NCI-H1436 treated with DMSO at 0.1 percent for 48 hours (cell line): ENCODE data around the gene KIAA0040.
A peak's percentile ranks its signal among the peaks of the same experiment; 100 is the strongest.

Experiments
- DNase-seq: peaks from one replicate; lab custom pipeline; 2025; lab: John Stamatoyannopoulos, UW

Gene KIAA0040

DNA sequence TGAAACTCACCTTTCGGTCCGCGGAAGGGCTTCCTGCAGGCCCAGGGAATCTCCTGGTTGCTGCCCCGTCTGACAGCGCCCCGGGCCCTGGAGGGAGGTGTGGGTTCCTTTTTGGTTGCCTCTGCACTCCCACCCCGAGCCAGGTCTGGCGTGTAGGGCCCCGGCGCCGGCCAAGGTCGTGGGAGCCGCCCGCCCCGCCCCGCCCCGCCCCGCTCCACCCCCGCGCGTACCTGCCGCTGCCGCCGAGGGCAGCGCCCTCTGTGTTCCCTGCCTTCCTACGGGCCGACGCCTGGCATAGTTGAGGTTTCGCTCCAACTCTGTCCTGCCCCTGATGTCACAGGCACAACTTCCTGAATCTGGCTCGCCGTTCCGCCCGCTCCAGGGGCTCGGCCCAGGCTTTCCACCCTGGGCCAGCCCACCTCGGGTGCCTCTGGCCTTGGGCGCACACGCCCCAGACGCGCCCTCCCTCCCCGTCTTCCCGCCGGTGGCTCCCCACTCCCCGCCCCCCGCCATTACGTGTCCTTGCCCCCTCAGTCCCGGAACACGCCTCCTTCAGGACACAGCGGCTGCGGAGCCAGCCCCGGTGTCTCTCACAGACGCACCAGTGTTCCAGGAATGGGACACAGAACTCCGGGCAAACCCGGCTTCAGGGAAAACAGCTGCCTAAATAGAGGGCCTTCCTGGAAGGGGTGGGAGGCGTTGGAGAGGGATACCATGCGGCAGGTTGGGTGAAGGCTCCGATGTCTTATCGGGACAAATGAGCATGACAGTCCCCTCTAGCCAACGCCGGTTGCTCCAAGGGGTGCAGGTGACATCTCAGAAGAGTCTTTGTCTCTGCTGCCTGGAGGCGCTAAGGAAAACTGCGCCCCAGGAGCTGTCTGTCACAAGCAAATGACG, at the start of gene KIAA0040:
Gene KIAA0040 (minus strand): TSS at position 147 of the 897 bp plus-strand sequence. CDS start 31,763 bp downstream, outside the sequence.
- no peak for DNase-seq

DNA sequence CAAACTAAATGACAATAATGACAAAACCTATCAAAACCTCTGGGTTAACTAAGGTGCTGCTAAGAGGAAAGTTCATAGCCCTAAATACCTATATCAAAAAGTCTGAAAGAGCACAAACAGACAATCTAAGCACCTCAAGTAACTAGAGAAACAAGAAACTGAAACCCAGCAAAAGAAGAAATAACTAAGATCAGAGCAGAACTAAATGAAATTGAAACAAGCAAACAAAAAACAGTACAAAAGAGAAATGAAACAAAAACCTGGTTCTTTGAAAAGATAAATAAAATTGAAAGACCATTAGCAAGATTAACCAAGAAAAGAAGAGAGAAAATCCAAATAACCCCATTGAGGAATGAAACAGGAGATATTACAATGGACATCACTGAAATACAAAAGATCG, 44.8 kb upstream of the KIAA0040 start:
- no peak for DNase-seq

DNA sequence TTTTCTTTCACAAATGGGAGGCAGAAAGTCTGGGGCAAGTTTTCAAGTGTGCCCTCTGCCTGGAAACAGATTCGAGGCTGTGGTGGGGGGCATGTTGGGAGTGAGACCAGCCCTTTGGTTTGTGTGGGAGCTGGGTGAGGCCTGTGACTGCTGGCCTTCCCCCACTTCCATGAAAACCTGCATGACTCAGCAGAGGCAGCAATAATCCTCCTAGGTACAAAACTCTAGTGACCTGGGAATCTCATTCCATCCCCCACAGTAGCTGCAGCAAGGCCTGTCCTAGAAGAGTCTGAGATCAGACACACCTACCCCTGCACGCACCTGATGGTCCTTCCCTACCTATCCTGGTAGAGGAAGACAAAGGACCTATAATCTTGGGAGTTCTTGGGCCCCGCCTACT, 42.1 kb upstream of the KIAA0040 start:
- DNase-seq = no peak

- no peak for DNase-seq
Observed at GRCh38 chr1:175232335-175232734, 39.8 kb upstream of the KIAA0040 start.

DNA sequence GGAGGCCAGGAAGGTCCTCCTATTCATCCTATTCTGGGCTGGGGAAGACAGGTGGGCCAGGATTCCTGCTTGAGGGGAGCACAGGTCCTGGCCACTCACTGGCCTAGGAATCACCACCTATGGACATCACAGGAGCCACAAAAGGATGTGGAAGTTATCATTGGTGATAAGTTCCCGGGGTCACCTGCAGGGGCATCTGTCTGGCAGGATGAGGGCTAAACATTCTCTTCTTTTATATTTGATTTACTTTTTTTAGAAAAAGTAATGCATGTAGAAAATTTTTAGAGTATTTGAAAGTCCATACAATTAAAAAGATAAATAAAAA, 33.2 kb upstream of the KIAA0040 start:
- DNase-seq = no peak

- no peak for DNase-seq
Observed at GRCh38 chr1:175222296-175222938, 29.8 kb upstream of the KIAA0040 start.

GRCh38 chr1:175221557-175222175, 29.1 kb upstream of the KIAA0040 start:
- DNase-seq = no peak

GRCh38 chr1:175220853-175221556, 28.4 kb upstream of the KIAA0040 start:
- no peak for DNase-seq

GRCh38 chr1:175219774-175220173, 27.2 kb upstream of the KIAA0040 start:
- no peak for DNase-seq

DNA sequence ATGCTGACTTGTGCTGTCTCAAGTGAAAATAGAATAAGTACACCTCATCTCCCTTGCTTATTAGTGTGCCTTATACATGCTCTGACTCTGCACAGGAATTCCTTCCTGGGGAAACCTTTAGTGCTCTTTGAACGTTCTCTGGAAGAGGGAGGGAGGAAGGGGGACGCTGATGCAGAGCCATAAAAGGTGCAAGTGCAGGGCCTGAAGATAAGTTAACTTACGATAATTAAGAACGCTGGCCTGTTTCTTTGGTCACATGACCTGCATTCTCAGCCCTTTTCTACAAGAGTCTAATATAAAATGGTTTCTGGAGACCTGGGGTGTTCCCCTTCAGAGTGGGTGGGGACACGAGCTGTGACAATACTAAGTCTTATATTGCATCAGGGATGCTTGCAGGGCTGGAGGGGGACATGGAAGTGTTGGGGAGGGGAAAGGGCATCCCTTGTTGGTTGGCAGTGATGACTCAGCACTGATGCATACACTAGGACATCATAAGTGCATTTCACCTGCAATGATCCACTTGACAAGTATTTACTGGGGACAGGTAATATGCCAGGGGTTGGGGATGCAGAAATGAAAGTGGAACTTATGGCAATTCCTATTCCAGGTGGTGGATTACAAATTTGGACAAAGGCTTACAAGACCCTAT, 26.3 kb upstream of the KIAA0040 start:
- no peak for DNase-seq

DNA sequence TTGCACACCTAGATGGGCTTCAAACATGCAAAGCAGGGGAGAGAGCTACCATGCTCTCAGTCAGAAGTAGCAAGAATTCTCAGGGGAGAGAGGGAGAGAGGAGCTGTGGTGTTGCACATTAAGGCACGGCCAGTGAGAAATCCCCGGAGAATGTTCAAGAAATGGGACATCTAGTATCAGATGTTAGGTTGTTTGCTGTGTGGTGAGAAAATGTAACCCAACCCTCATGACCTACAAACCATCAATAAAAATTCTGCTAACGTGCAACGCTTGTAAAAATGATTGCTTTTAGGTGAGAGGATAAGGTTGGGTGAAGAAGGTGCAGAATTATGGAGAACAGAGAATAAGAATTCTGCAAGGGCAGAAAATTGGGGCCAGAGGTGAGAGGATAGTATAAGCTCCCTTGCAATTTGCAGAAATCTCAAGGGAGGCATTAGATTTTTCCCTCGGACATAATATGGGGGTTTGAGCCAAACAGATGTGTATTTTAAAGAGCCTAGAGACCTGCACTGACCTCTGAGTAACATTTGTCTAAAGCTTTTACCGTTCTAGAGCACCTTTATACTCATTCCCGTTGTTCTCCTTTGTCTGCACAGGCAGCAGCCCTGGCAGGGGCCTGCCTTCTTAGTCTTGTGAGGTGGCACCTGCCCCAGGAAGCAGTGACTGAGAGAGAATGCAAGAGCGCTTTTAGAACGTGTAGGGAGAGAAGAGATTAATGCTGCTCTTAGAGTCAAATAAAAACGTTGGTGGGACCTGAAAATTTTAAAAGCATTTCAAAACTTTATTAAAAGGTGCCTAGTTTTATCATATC, 25.4 kb upstream of the KIAA0040 start:
- DNase-seq = no peak

DNA sequence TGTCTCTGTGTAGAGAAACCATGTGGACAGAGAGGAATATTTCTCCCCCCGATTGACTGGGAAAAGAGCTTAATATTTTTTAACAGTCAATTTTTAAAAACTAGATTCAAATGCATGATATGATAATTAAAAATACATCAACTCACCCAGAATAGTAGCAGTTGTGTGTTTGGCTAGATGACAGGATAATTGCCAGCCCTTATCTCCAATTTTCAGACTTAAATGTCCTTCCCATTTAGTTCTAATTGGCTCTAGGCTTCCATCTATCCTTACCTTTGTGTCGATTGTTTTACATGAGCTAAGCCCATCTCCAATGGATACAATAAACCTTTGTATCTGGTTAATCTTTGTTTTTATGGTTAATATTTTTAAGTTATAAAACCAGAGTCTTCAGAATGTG, 23.9 kb upstream of the KIAA0040 start:
- no peak for DNase-seq

- no peak for DNase-seq
Observed at GRCh38 chr1:175211656-175212055, 19.1 kb upstream of the KIAA0040 start.

DNA sequence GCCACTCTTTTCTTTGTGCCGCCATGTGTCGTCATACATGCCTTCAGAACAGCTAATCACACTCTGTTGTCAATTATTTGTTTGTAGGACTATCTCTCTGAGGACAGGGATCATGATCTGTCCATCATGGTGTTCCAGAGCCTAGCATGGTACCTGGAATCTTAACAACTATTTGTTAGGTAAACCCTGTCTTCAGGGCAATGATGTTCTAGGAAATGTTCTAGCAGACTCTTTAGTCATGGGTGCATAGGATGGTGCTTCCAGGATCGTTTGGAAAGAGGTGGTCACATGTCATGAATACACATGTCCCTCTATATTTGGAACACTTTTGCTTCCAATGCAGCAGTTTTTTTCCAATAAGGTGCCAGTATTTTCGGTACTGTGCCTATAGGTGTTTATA, 18.2 kb upstream of the KIAA0040 start:
- DNase-seq = no peak

DNA sequence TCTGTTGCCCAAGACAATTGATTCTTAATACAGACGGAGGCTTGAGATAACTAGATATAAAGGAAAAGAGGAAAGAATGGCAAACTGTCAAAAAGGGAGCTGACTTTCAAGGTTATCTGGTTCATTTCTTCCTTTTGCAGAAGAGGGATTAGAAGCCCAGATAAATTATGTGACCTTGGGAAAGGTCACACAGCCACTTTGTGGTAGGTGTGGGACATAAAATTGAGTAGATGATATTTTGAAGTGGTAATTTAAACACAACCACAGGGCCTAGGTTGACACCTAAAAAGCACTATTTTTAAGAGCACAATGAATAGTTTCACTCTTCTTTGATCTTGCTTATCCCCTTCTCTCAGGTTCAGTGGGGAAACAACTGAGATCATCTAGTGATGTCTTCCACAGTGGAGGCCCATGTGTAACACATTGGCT, 16.9 kb upstream of the KIAA0040 start:
- no peak for DNase-seq

DNA sequence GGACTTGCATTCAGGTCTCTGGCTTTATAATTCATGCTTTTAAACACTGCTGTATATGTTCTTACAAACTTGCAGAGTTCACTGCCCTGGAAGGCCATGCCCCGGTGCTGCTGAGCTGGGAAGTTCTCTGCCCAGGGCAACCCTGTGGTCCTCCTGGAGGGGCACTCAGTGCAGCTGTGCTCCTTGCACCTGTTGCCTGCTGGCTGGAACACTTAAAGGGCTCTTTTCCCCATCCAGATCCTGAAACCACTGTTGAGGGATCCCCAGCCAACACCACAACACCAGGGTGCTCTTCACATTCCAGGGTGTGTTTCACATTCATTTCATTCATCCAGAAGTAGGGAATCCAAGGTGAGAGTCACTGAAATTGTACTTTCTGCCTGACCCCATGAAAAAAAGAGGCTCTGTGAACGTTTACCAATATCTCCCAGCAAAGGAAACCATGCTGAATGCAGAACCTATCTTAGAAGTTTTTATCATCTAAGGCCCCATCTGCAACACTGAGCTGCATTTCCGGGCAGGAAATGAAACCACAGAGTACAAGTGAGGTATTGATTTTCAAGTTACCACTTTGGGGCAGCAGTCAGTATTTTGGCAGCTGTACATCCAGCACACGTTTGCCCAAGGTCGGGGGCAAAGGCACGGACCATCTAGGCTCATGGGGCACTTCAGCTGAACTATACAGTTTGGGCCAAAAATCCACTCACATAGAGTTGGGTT, 16.4 kb upstream of the KIAA0040 start:
- DNase-seq = no peak

- DNase-seq = peak; percentile 45
Observed at GRCh38 chr1:175207971-175208370, 15.4 kb upstream of the KIAA0040 start.

GRCh38 chr1:175206687-175207086, 14.1 kb upstream of the KIAA0040 start:
- DNase-seq = no peak

DNA sequence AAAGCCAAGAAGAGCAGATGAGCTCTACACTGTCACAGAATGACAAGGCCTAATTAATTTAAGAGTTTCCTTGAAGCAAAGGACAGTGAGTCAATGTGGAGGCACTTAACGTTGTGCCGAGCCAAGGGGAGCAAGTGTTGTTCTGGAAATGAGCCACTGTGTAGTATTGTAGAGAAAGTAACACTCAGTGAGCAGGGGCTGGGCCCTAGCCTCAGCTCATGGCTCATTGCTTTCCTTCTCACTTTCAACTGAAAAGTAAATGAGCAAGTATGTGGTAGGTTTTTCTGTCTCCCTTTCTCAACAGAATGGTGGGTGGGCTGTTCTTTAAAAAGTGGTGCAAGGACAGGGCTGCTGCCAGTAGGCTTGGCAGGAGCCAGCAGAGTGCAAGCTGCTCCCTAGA, 11.8 kb upstream of the KIAA0040 start:
- no peak for DNase-seq

- DNase-seq = no peak
Observed at GRCh38 chr1:175203570-175204068, 11.0 kb upstream of the KIAA0040 start.
